Measurements from ENCODE around the gene FCHSD2.

GRCh38 chr11:73048446-73048845, 93.7 kb downstream of the FCHSD2 start:
- TF ChIP-seq, protein P1, sequence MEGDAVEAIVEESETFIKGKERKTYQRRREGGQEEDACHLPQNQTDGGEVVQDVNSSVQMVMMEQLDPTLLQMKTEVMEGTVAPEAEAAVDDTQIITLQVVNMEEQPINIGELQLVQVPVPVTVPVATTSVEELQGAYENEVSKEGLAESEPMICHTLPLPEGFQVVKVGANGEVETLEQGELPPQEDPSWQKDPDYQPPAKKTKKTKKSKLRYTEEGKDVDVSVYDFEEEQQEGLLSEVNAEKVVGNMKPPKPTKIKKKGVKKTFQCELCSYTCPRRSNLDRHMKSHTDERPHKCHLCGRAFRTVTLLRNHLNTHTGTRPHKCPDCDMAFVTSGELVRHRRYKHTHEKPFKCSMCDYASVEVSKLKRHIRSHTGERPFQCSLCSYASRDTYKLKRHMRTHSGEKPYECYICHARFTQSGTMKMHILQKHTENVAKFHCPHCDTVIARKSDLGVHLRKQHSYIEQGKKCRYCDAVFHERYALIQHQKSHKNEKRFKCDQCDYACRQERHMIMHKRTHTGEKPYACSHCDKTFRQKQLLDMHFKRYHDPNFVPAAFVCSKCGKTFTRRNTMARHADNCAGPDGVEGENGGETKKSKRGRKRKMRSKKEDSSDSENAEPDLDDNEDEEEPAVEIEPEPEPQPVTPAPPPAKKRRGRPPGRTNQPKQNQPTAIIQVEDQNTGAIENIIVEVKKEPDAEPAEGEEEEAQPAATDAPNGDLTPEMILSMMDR (IDR thresholded peaks at IDR 0.05; ENCODE audit: control extremely low read depth in 1 of 3, insufficient read depth in 1 of 3, low read depth in 1 of 3, low read length in 3 of 3): no peak
- TF ChIP-seq POLR2A (IDR thresholded peaks at IDR 0.05; ENCODE audit: control extremely low read depth in 1 of 2, low read depth in 2 of 2, low read length in 2 of 2): no peak
- no peak for TF ChIP-seq POLR2AphosphoS5 (IDR thresholded peaks at IDR 0.05; ENCODE audit: low read depth, low read length)
- TF ChIP-seq CBX8 (IDR thresholded peaks at IDR 0.05; ENCODE audit: borderline replicate concordance, low read depth, low read length): no peak
- TF ChIP-seq YY1 (IDR thresholded peaks at IDR 0.05; ENCODE audit: low read depth, low read length): no peak
- TF ChIP-seq RBBP5 (IDR thresholded peaks at IDR 0.05; ENCODE audit: borderline replicate concordance, low read depth, low read length): no peak
- TF ChIP-seq SUZ12 (IDR thresholded peaks at IDR 0.05; ENCODE audit: low read length): no peak
- TF ChIP-seq RFX5 (IDR thresholded peaks at IDR 0.05; ENCODE audit: borderline replicate concordance, low read depth, low read length): no peak
- TF ChIP-seq EZH2 (IDR thresholded peaks at IDR 0.05; ENCODE audit: low read depth, low read length, severe bottlenecking): no peak
- no peak for TF ChIP-seq TCF12 (IDR thresholded peaks at IDR 0.05; ENCODE audit: low read depth, low read length)
- TF ChIP-seq RNF2 (IDR thresholded peaks at IDR 0.05; ENCODE audit: borderline replicate concordance, low read depth, low read length, missing control alignments, poor library complexity, severe bottlenecking): no peak
- TF ChIP-seq JUN (IDR thresholded peaks at IDR 0.05; ENCODE audit: low read depth, low read length): no peak
- no peak for TF ChIP-seq KDM5A (IDR thresholded peaks at IDR 0.05; ENCODE audit: low read length)
- no peak for TF ChIP-seq BCL11A (IDR thresholded peaks at IDR 0.05; ENCODE audit: low read depth in 2 of 2, low read length in 2 of 2)
